Fibroblast of lung (primary cell): ENCODE data around the gene RNF157.

ENCODE experiments used
- CTCF ChIP-seq, 2 donors: IDR thresholded peaks in 1 of 2; conservative IDR thresholded peaks in 1 of 2; 1 replicate in 1 of 2; 2 replicates in 1 of 2; pipeline ENCODE4 v1.5.1; 2011 to 2012; ENCODE audit warnings: low read length in 2 of 2, control low read depth in 1 of 2, inconsistent platforms in 1 of 2, low read depth in 1 of 2, mild to moderate bottlenecking in 1 of 2
- EZH2 ChIP-seq: IDR thresholded peaks from 2 replicates; pipeline ENCODE4 v1.5.1; 2012; ENCODE audit warnings: low read length, control low read depth, mild to moderate bottlenecking; ENCODE audit errors: missing control alignments

GRCh38 chr17:76260669-76261068 is 20.4 kb upstream of the RNF157 start:
- TF ChIP-seq CTCF (conservative IDR thresholded peaks at IDR 0.05 in 1 of 2, IDR thresholded peaks at IDR 0.05 in 1 of 2; ENCODE audit: low read depth in 1 of 2, low read length in 2 of 2) (no peak), EZH2 (no peak)
